IMR-90 (cell line): ENCODE data around the gene MUC21. TPM values are rescaled to one million over a fixed set of nuclear protein-coding genes. Genes with fewer than 3 reads are reported as not detected.

Source experiments
- ATAC-seq: fragments of 200-7000 bp; cut with Tn5 transposase; 2 replicates; pipeline ENCODE4 v1.9.1; 2020; ENCODE audit warnings: low read depth, mild to moderate bottlenecking, moderate library complexity
- BruUV-seq: library from RNA; stranded (reverse); fragments of 400-500 nt; replicated peaks from 2 replicates; lab custom pipeline; 2021; lab: Mats Ljungman, UMichigan
- CTCF ChIA-PET: fragments of 300-600 bp; formaldehyde crosslinking; extraction: SDS; loops from one replicate; lab custom pipeline; 2021; ENCODE audit warnings: antibody characterized with exemption; lab: Yijun Ruan, JAX
- POLR2A ChIA-PET: fragments of 300-600 bp; sonication (Branson Sonifier 250); formaldehyde crosslinking; loops from one replicate; lab custom pipeline; 2022; ENCODE audit warnings: antibody characterized with exemption; ENCODE audit not compliant: unreplicated experiment; lab: Charles Lee
- DNase-seq: peaks from one replicate; pipeline ENCODE4 v3.0.0; 2013
- H2AFZ ChIP-seq: replicated peaks from 2 replicates; pipeline ENCODE3; 2013; ENCODE audit warnings: low read length, mild to moderate bottlenecking; ENCODE audit not compliant: poor library complexity
- H2AK5ac ChIP-seq: 2 replicates; pipeline ENCODE4 v1.6.1; 2013; ENCODE audit warnings: low read depth, low read length, inconsistent platforms
- H2AK9ac ChIP-seq: replicated peaks from 2 replicates; pipeline ENCODE3; 2013; ENCODE audit warnings: mild to moderate bottlenecking, low read depth, low read length, moderate library complexity; ENCODE audit not compliant: poor library complexity
- H2BK120ac ChIP-seq: 2 replicates; pipeline ENCODE4 v1.6.1; 2013; ENCODE audit warnings: low read depth, low read length, inconsistent platforms
- H2BK15ac ChIP-seq: 3 replicates; pipeline ENCODE4 v1.6.1; 2013; ENCODE audit warnings: low read depth, low read length, inconsistent platforms
- H2BK20ac ChIP-seq: 2 replicates; pipeline ENCODE4 v1.6.1; 2013; ENCODE audit warnings: low read depth, mild to moderate bottlenecking, inconsistent platforms, low read length, moderate library complexity
- H2BK5ac ChIP-seq: 2 replicates; pipeline ENCODE4 v1.6.1; 2013; ENCODE audit warnings: mild to moderate bottlenecking, low read depth, low read length, inconsistent platforms; ENCODE audit not compliant: poor library complexity, severe bottlenecking
- H3K14ac ChIP-seq: replicated peaks from 2 replicates; pipeline ENCODE4 v1.6.1; 2013; ENCODE audit warnings: low read depth, low read length, inconsistent platforms
- H3K18ac ChIP-seq: 2 replicates; pipeline ENCODE4 v1.6.1; 2013; ENCODE audit warnings: low read depth, low read length, control low read depth
- H3K23ac ChIP-seq: 2 replicates; pipeline ENCODE4 v1.6.1; 2013; ENCODE audit warnings: low read depth, low read length, inconsistent platforms
- H3K27ac ChIP-seq: 2 replicates; pipeline ENCODE4 v1.5.1; 2013; ENCODE audit warnings: mild to moderate bottlenecking, control low read depth, low read length; ENCODE audit not compliant: insufficient read depth
- H3K27me3 ChIP-seq: 2 replicates; pipeline ENCODE4 v1.6.1; 2013; ENCODE audit warnings: low read length; ENCODE audit not compliant: control insufficient read depth, insufficient read depth
- H3K36me3 ChIP-seq: 2 replicates; pipeline ENCODE4 v1.6.1; 2013; ENCODE audit warnings: low read length, mixed read lengths; ENCODE audit not compliant: control insufficient read depth, insufficient read depth
- H3K4ac ChIP-seq: 2 replicates; pipeline ENCODE4 v1.6.1; 2013; ENCODE audit warnings: low read depth, low read length, inconsistent platforms
- H3K4me1 ChIP-seq: 2 replicates; pipeline ENCODE4 v1.6.1; 2013; ENCODE audit warnings: low read length, mixed read lengths; ENCODE audit not compliant: control insufficient read depth, insufficient read depth
- H3K4me2 ChIP-seq: 2 replicates; pipeline ENCODE4 v1.6.1; 2013; ENCODE audit warnings: low read depth, mild to moderate bottlenecking, control low read depth, low read length, moderate library complexity
- H3K4me3 ChIP-seq: 2 replicates; pipeline ENCODE4 v1.5.1; 2013; ENCODE audit warnings: low read depth, mild to moderate bottlenecking, control low read depth, low read length, moderate library complexity; ENCODE audit not compliant: insufficient read depth
- H3K56ac ChIP-seq: 2 replicates; pipeline ENCODE4 v1.6.1; 2013; ENCODE audit warnings: low read length, inconsistent platforms; ENCODE audit not compliant: insufficient read depth; ENCODE audit errors: extremely low read depth
- H3K79me1 ChIP-seq, 2 experiments: 2 replicates each; pipeline ENCODE4 v1.6.1; 2013; ENCODE audit warnings: low read length in 2 of 2, inconsistent platforms in 1 of 2, low read depth in 1 of 2
- H3K9ac ChIP-seq: 2 replicates; pipeline ENCODE4 v1.6.1; 2013; ENCODE audit warnings: low read depth, low read length, control low read depth
- H3K9me1 ChIP-seq: 2 replicates; pipeline ENCODE4 v1.6.1; 2013; ENCODE audit warnings: low read length, inconsistent platforms; ENCODE audit not compliant: insufficient read depth
- H3K9me3 ChIP-seq: 2 replicates; pipeline ENCODE4 v1.6.1; 2013; ENCODE audit warnings: low read length; ENCODE audit not compliant: control insufficient read depth, insufficient read depth
- H4K20me1 ChIP-seq: 2 replicates; pipeline ENCODE4 v1.6.1; 2013; ENCODE audit warnings: low read length, inconsistent platforms; ENCODE audit not compliant: insufficient read depth
- H4K5ac ChIP-seq: 2 replicates; pipeline ENCODE4 v1.6.1; 2013; ENCODE audit warnings: mild to moderate bottlenecking, low read depth, low read length, control low read depth
- H4K8ac ChIP-seq, 2 experiments: 2 replicates each; pipeline ENCODE4 v1.6.1; 2013; ENCODE audit warnings: low read depth in 2 of 2, low read length in 2 of 2, control low read depth in 1 of 2, inconsistent platforms in 1 of 2
- H4K91ac ChIP-seq: 2 replicates; pipeline ENCODE4 v1.6.1; 2013; ENCODE audit warnings: low read depth, low read length, inconsistent platforms; ENCODE audit not compliant: insufficient read depth
- BHLHE40 ChIP-seq: fragments of 150-350 bp; IDR thresholded peaks from 2 replicates; pipeline ENCODE4 v1.6.1; 2016; ENCODE audit warnings: mild to moderate bottlenecking, low read depth, low read length
- FOS ChIP-seq: fragments of 150-350 bp; IDR thresholded peaks from 2 replicates; pipeline ENCODE4 v1.6.1; 2016; ENCODE audit warnings: low read depth, low read length
- MAZ ChIP-seq: IDR thresholded peaks from 2 replicates; pipeline ENCODE4 v1.6.1; 2012; ENCODE audit warnings: low read depth, mild to moderate bottlenecking, low read length, improper control_type of control experiment, moderate library complexity, borderline replicate concordance
- MXI1 ChIP-seq: IDR thresholded peaks from 2 replicates; pipeline ENCODE4 v1.6.1; 2012; ENCODE audit warnings: low read depth, mild to moderate bottlenecking, low read length, moderate library complexity, borderline replicate concordance
- POLR2A ChIP-seq: IDR thresholded peaks from 2 replicates; pipeline ENCODE4 v1.6.1; 2012; ENCODE audit warnings: mild to moderate bottlenecking, low read depth, low read length
- RAD21 ChIP-seq: IDR thresholded peaks from 2 replicates; pipeline ENCODE4 v1.6.1; 2012; ENCODE audit warnings: low read length, improper control_type of control experiment
- RFX5 ChIP-seq: IDR thresholded peaks from 2 replicates; pipeline ENCODE4 v1.8.0; 2012; ENCODE audit warnings: low read depth, mild to moderate bottlenecking, low read length, moderate library complexity
- WGBS, 2 experiments: methylation state at CpG; one replicate each; pipeline versions ENCODE4 v1.1.5 to v1.1.7; 2013; ENCODE audit warnings: missing lambda C conversion rate in 2 of 2; ENCODE audit not compliant: insufficient read length in 1 of 2; ENCODE audit errors: extremely low coverage in 2 of 2; 5-methylcytosine and 5-hydroxymethylcytosine counted together
- dilution Hi-C: fragments of 300-500 bp; cut with HindIII; formaldehyde crosslinking; loops from one replicate; pipeline ENCODE4 v1.14.3; 2018; ENCODE audit warnings: low sequenced_read_pairs; ENCODE audit not compliant: unreplicated experiment
- in situ Hi-C: fragments of 300-500 bp; cut with MboI; formaldehyde crosslinking; loops from 3 replicates; pipeline ENCODE4 v1.14.3; 2019; ENCODE audit warnings: low sequenced_read_pairs, inconsistent platforms, mixed read lengths
- intact Hi-C: fragments of 100-400 bp; cut with micrococcal nuclease; formaldehyde crosslinking; loops from 2 replicates; pipeline ENCODE4 v1.10.0; 2022
- polyA plus RNA-seq, 3 experiments: library from polyadenylated mRNA; depleted of rRNA; stranded (reverse); fragments of >200 nt; gene quantifications; 2 replicates each; pipeline ENCODE4 v1.2.3, GENCODE V29; 2012; ENCODE audit warnings: low replicate concordance in 1 of 3
- total RNA-seq: library from RNA; depleted of rRNA; stranded (reverse); fragments of >200 nt; gene quantifications from 2 replicates; pipeline ENCODE4 v1.2.3, GENCODE V29; 2012

The MUC21 gene
- total and polyA plus RNA-seq, 2 of the 4 experiments (the other 2 are of a cell fraction): not detected

DNA sequence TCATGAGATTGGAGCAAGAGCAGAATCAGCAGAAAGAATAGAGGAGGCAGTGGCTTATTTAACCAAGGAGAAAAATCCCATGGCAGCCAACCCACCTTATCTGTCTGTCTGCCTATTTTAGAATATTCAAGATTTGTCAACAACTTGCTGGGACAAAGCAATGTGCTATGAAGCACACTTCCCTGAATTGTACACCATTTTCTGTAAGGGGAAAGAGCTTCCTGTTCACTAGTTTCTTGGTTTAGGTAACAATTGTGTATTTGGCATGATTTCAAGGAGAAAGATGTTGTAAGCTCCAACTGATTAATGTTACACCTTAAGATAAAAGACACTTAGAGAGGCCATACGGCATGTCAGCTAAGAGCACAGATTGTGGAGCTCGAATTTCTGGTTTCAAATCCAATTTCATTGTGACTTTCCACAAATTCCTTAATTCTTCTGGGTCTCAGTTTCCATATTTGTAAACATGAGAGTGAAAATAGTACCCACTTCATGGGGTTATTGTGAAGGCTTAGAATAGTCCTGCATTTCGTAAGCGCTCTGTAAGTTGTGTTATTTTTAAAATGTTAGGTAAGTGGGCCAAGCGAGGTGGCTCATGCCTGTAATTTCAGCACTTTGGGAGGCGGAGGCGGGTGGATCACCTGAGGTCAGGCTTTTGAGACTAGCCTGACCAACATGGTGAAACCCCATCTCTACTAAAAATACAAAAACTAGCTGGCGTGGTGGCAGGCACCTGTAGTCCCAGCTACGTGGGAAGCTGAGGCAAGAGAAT is 21.9 kb downstream of the MUC21 start:
- no peak overlapping the region for H2AFZ ChIP-seq

More for the DNA sequence above, 21.9 kb downstream of the MUC21 start:
- H2BK20ac ChIP-seq: no peak overlapping the region
- no peak overlapping the region for H3K27ac ChIP-seq
- no peak overlapping the region for H3K9ac ChIP-seq
- no peaks in the 10 kb centered on the region for H4K20me1 ChIP-seq
- no peak overlapping the region for H4K5ac ChIP-seq
- H3K9me1 ChIP-seq: peaks cover 3% of the 10 kb centered on the region; the same call in 1 of the 2 replicates
- H4K91ac ChIP-seq: no peak overlapping the region
- no peaks in the 10 kb centered on the region for H3K36me3 ChIP-seq
- H3K4ac ChIP-seq: no peak overlapping the region
- no CpG with 5 or more reads among the region's 9 CpGs for WGBS, 2 experiments
- H3K27me3 ChIP-seq: no peaks in the 10 kb centered on the region; the same call in 1 of the 2 replicates
- ChIA-PET CTCF (interaction anchor here (0.5 kb wide), 1 partner anchor 339 kb away, joined by 3 read pairs; no protein-coding TSS in a partner anchor), POLR2A (no interaction called here)
- no peak overlapping the region for H2BK5ac ChIP-seq
- BruUV-seq: no TSS peak
- in situ Hi-C loops (no loop called here), dilution Hi-C loops (no loop called here), intact Hi-C loops (no loop called here)
- no peak overlapping the region for H3K23ac ChIP-seq
- H3K9me3 ChIP-seq: no peaks in the 10 kb centered on the region
- no peak for TF ChIP-seq BHLHE40
- TF ChIP-seq POLR2A: no peak
- no peak for TF ChIP-seq RAD21
- no peak for TF ChIP-seq MAZ
- TF ChIP-seq RFX5: no peak
- no peak for TF ChIP-seq MXI1
- TF ChIP-seq FOS: no peak
- no peak overlapping the region for H3K4me2 ChIP-seq
- H2AK5ac ChIP-seq: no peak overlapping the region
- no peak overlapping the region for H4K8ac ChIP-seq
- H2AK9ac ChIP-seq: no peak overlapping the region
- H3K56ac ChIP-seq: no peak overlapping the region
- H3K4me3 ChIP-seq: no peak overlapping the region
- no peak overlapping the region for H3K18ac ChIP-seq
- no peak overlapping the region for H3K14ac ChIP-seq
- no peak overlapping the region for H2BK15ac ChIP-seq
- H3K79me1 ChIP-seq: no peaks in the 10 kb centered on the region
- peaks cover 5% of the 10 kb centered on the region for H3K4me1 ChIP-seq
- ATAC-seq (no peak), DNase-seq (no peak)
- H2BK120ac ChIP-seq: no peak overlapping the region
